H1 (cell line): ENCODE results near the gene INPP5A. TPM values are rescaled to one million over a fixed set of nuclear protein-coding genes. Genes with fewer than 3 reads are reported as not detected.

Source experiments
- CTCF ChIA-PET: fragments of 300-600 bp; sonication (Branson Sonifier 250); formaldehyde crosslinking; loops from one replicate; lab custom pipeline; 2021; ENCODE audit not compliant: partially characterized antibody; lab: Charles Lee
- POLR2A ChIA-PET: fragments of 300-600 bp; sonication (Branson Sonifier 250); formaldehyde crosslinking; loops from one replicate; lab custom pipeline; 2021; ENCODE audit warnings: inconsistent platforms; ENCODE audit not compliant: partially characterized antibody; lab: Charles Lee
- DNase-seq, 2 experiments: peaks; one replicate each; pipeline versions ENCODE4 v3.0.0 to v3.0.0-alpha.2; 2010 to 2022; ENCODE audit warnings: low spot score in 2 of 2, low read depth in 1 of 2, mixed read lengths in 1 of 2
- FAIRE-seq: peaks from 2 replicates; lab custom pipeline; 2011; peaks lifted over from hg19 to GRCh38; lab: Jason Lieb, UNC
- H2AFZ ChIP-seq: 2 replicates; pipeline ENCODE4 v1.8.1; 2012; ENCODE audit warnings: low read length, inconsistent platforms
- H2AK5ac ChIP-seq: 2 replicates; pipeline ENCODE4 v1.6.1; 2013; ENCODE audit warnings: low read depth, low read length
- H2BK120ac ChIP-seq: replicated peaks from 2 replicates; pipeline ENCODE3; 2013; ENCODE audit warnings: low read depth, low read length, inconsistent platforms
- H2BK12ac ChIP-seq: 2 replicates; pipeline ENCODE4 v1.6.1; 2013; ENCODE audit warnings: low read depth, low read length
- H2BK15ac ChIP-seq: 2 replicates; pipeline ENCODE4 v1.6.1; 2013; ENCODE audit warnings: low read length
- H2BK20ac ChIP-seq: 2 replicates; pipeline ENCODE4 v1.6.1; 2013; ENCODE audit warnings: low read length
- H2BK5ac ChIP-seq: 2 replicates; pipeline ENCODE4 v1.6.1; 2013; ENCODE audit warnings: low read depth, low read length
- H3K14ac ChIP-seq: 2 replicates; pipeline ENCODE4 v1.6.1; 2013; ENCODE audit warnings: inconsistent platforms; ENCODE audit not compliant: insufficient read length
- H3K18ac ChIP-seq: 2 replicates; pipeline ENCODE4 v1.6.1; 2013; ENCODE audit warnings: low read length; ENCODE audit errors: extremely low read depth
- H3K23ac ChIP-seq: 2 replicates; pipeline ENCODE4 v1.6.1; 2013; ENCODE audit warnings: inconsistent platforms; ENCODE audit not compliant: insufficient read length
- H3K23me2 ChIP-seq: 2 replicates; pipeline ENCODE4 v1.6.1; 2013; ENCODE audit warnings: low read depth, low read length
- H3K27ac ChIP-seq: 2 replicates; pipeline ENCODE4 v1.6.1; 2011; ENCODE audit warnings: low read depth, low read length, inconsistent platforms
- H3K27me3 ChIP-seq, 4 experiments: replicated peaks in 1 of 4; 1 replicate in 1 of 4; 2 replicates in 3 of 4; pipeline versions ENCODE4 v1.6.1 to v1.8.1; 2011 to 2013; ENCODE audit warnings: low read length in 3 of 4, mild to moderate bottlenecking in 3 of 4, inconsistent platforms in 2 of 4, mixed read lengths in 2 of 4, moderate library complexity in 1 of 4; ENCODE audit not compliant: control insufficient read depth in 3 of 4, insufficient read depth in 3 of 4; ENCODE audit errors: extremely low read depth in 1 of 4
- H3K36me3 ChIP-seq, 4 experiments: 2 replicates each; pipeline versions ENCODE4 v1.6.1 to v1.8.1; 2011 to 2013; ENCODE audit warnings: mild to moderate bottlenecking in 4 of 4, low read length in 3 of 4, moderate library complexity in 2 of 4, control low read depth in 1 of 4, inconsistent platforms in 1 of 4; ENCODE audit not compliant: insufficient read depth in 4 of 4, control insufficient read depth in 2 of 4
- H3K4ac ChIP-seq: replicated peaks from 2 replicates; pipeline ENCODE3; 2013; ENCODE audit warnings: low read length, low read depth, mixed read lengths, inconsistent platforms; ENCODE audit not compliant: insufficient read length
- H3K4me1 ChIP-seq, 4 experiments: replicated peaks in 1 of 4; 1 replicate in 1 of 4; 2 replicates in 3 of 4; pipeline versions ENCODE4 v1.6.1 to v1.8.1; 2011 to 2013; ENCODE audit warnings: low read length in 3 of 4, inconsistent platforms in 2 of 4, mixed read lengths in 1 of 4; ENCODE audit not compliant: insufficient read depth in 4 of 4, control insufficient read depth in 3 of 4
- H3K4me2 ChIP-seq, 2 experiments: 2 replicates each; pipeline versions ENCODE4 v1.6.1 to v1.8.1; 2011 to 2013; ENCODE audit warnings: low read depth in 2 of 2, low read length in 2 of 2, control low read depth in 1 of 2, inconsistent platforms in 1 of 2, mild to moderate bottlenecking in 1 of 2; ENCODE audit not compliant: insufficient read depth in 1 of 2
- H3K4me3 ChIP-seq, 4 experiments: fragments of 200-600, 300-600 bp in 1 of 4; sonication (generic), shearing (Covaris generic), sonication (Bioruptor Twin) in 1 of 4; 2 replicates each; pipeline versions ENCODE4 v1.5.1 to v1.8.1; 2011 to 2016; ENCODE audit warnings: low read length in 4 of 4, low read depth in 3 of 4, control low read depth in 2 of 4, inconsistent platforms in 2 of 4, mild to moderate bottlenecking in 2 of 4, mixed read lengths in 1 of 4, moderate library complexity in 1 of 4; ENCODE audit not compliant: insufficient read depth in 2 of 4; ENCODE audit errors: extremely low read depth in 1 of 4
- H3K56ac ChIP-seq: replicated peaks from 2 replicates; pipeline ENCODE3; 2013; ENCODE audit warnings: low read depth, mild to moderate bottlenecking, mixed read lengths, low read length, inconsistent platforms; ENCODE audit not compliant: insufficient read length
- H3K79me1 ChIP-seq: 2 replicates; pipeline ENCODE4 v1.6.1; 2013; ENCODE audit warnings: low read depth, low read length, control low read depth
- H3K79me2 ChIP-seq, 2 experiments: 2 replicates each; pipeline versions ENCODE4 v1.6.1 to v1.8.1; 2012 to 2013; ENCODE audit warnings: low read length in 2 of 2, mild to moderate bottlenecking in 2 of 2, inconsistent platforms in 1 of 2; ENCODE audit not compliant: insufficient read depth in 2 of 2, control insufficient read depth in 1 of 2
- H3K9ac ChIP-seq, 4 experiments: replicated peaks in 1 of 4; 1 replicate in 1 of 4; 2 replicates in 3 of 4; pipeline versions ENCODE4 v1.6.1 to v1.8.1; 2011 to 2013; ENCODE audit warnings: low read depth in 3 of 4, low read length in 3 of 4, control low read depth in 2 of 4, mild to moderate bottlenecking in 2 of 4, moderate library complexity in 2 of 4, inconsistent platforms in 1 of 4; ENCODE audit errors: extremely low read depth in 1 of 4
- H3K9me3 ChIP-seq, 2 experiments: 2 replicates each; pipeline versions ENCODE4 v1.6.1 to v1.8.1; 2012 to 2013; ENCODE audit warnings: mild to moderate bottlenecking in 2 of 2, moderate library complexity in 2 of 2, control low read depth in 1 of 2, inconsistent platforms in 1 of 2, low read depth in 1 of 2, low read length in 1 of 2, mixed read lengths in 1 of 2; ENCODE audit not compliant: insufficient read depth in 2 of 2
- H4K20me1 ChIP-seq, 2 experiments: replicated peaks in 1 of 2; 2 replicates each; pipeline versions ENCODE3 to v1.8.1; 2011 to 2013; ENCODE audit warnings: inconsistent platforms in 2 of 2, low read length in 2 of 2, mild to moderate bottlenecking in 1 of 2; ENCODE audit not compliant: insufficient read depth in 2 of 2, control insufficient read depth in 1 of 2
- H4K5ac ChIP-seq: 2 replicates; pipeline ENCODE4 v1.6.1; 2013; ENCODE audit warnings: low read length, low read depth, mixed read lengths, inconsistent platforms; ENCODE audit not compliant: insufficient read length
- H4K8ac ChIP-seq: 2 replicates; pipeline ENCODE4 v1.8.0; 2013; ENCODE audit warnings: mild to moderate bottlenecking, moderate library complexity, low read length, inconsistent platforms; ENCODE audit not compliant: insufficient read depth; ENCODE audit errors: extremely low read depth
- H4K91ac ChIP-seq: replicated peaks from 2 replicates; pipeline ENCODE3; 2013; ENCODE audit warnings: low read length, mixed read lengths, inconsistent platforms; ENCODE audit not compliant: insufficient read length
- EP300 ChIP-seq, 2 experiments: IDR thresholded peaks; 1 replicate in 1 of 2; 2 replicates in 1 of 2; pipeline ENCODE4 v1.6.1; 2011 to 2012; ENCODE audit warnings: low read depth in 2 of 2, low read length in 2 of 2, mild to moderate bottlenecking in 2 of 2, borderline replicate concordance in 1 of 2, inconsistent platforms in 1 of 2, moderate library complexity in 1 of 2
- WGBS, 2 experiments: shearing (Covaris generic) in 1 of 2; methylation state at CpG; one replicate each; pipeline versions ENCODE4 v1.1.6 to v1.1.7; 2013 to 2015; ENCODE audit warnings: low lambda C conversion rate in 2 of 2, mixed read lengths in 2 of 2, inconsistent platforms in 1 of 2, low coverage in 1 of 2, missing lambda C conversion rate in 1 of 2; ENCODE audit not compliant: insufficient replicate concordance in 2 of 2, insufficient coverage in 1 of 2, insufficient read length in 1 of 2; ENCODE audit errors: extremely low coverage in 1 of 2, missing lambda C conversion rate in 1 of 2; 5-methylcytosine and 5-hydroxymethylcytosine counted together
- polyA plus RNA-seq, 7 experiments: library from polyadenylated mRNA; depleted of rRNA in 3 of 7; stranded (reverse) in 5 of 7; unstranded in 2 of 7; fragments of >200 nt in 5 of 7; fragments of 200-250 nt in 2 of 7; gene quantifications; 1 replicate in 5 of 7; 2 replicates in 1 of 7; 4 replicates in 1 of 7; pipeline versions ENCODE4 v1.2.1 to v1.2.3, GENCODE V29; 2011 to 2013; ENCODE audit warnings: missing spikeins in 2 of 7, mixed read lengths in 2 of 7
- total RNA-seq: library from RNA; stranded (reverse); fragmentation: NEBNext Ultra II Directional; extraction: Animal tissue kit (Norgen Biotek cat#: 25700); gene quantifications from 2 replicates; pipeline ENCODE4 v1.2.1, GENCODE V29; 2021

Gene INPP5A
- total and polyA plus RNA-seq, 2 of the 8 experiments (the other 6 are each of a cell fraction or from before 2014, with no cell fraction given), result 19.7 to 27.5 TPM

DNA sequence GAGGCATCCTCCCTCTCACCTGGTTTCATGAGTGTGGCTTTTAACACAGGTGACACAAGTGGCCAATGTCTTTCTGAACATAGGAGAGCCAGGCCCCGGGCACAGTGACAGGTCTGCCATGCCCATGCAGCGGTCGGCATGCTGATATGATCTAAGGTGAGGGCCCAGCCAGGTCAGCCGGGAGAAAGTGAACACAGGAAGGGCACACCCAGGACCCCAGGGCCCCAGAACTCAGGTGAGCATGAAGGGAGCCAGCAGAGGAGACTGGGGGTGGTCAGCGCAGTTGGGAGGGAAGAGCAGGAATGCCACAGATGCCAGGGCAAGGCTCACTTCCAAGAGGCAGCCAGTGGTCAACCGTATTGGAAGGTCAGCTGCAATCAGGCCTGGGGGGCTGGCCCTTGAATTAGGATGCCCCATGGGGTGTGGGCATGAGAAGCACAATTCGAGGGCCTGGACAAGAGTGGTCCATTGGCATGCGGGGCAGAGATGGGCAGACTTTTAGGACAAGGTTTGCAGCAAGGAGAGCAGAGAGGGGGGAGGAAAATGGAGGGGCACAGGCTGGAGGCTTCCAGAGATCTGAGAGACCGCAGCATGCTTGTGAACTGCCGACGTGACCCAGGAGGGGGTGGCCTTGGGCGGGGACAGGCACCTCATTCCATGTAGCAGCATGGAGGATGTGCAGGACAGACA, 3.9 kb upstream of the INPP5A start:
- H3K14ac ChIP-seq, result no peak overlapping the region
- no peak overlapping the region for H3K4me2 ChIP-seq
- no peak overlapping the region for H2BK5ac ChIP-seq
- no peak overlapping the region for H4K91ac ChIP-seq
- H3K79me2 ChIP-seq, result 0 out of 4 replicates have a peak, but pooled peaks cover 0 to 4% of the 10 kb centered on the region in 2 experiments
- FAIRE-seq (no peak), DNase-seq (no peak)
- H2BK12ac ChIP-seq, result no peak overlapping the region
- no peak overlapping the region for H2AFZ ChIP-seq
- no peaks in the 10 kb centered on the region for H3K9me3 ChIP-seq
- H3K27ac ChIP-seq, result no peak overlapping the region
- no peak overlapping the region for H3K4ac ChIP-seq
- no peak overlapping the region for H3K18ac ChIP-seq
- ChIA-PET CTCF (interaction anchor here (0.7 kb wide), 1 partner anchor 11 kb away, joined by 3 read pairs; no protein-coding TSS in a partner anchor), POLR2A (interaction anchor here (1.0 kb wide), 1 partner anchor 11 kb away, joined by 3 read pairs; no protein-coding TSS in a partner anchor)
- H3K23me2 ChIP-seq, result peaks cover 6% of the 10 kb centered on the region; the same call in 1 of the 2 replicates
- no peak overlapping the region for H2BK120ac ChIP-seq
- H3K36me3 ChIP-seq, result no peaks in the 10 kb centered on the region
- no peak overlapping the region for H3K9ac ChIP-seq
- H2AK5ac ChIP-seq, result no peak overlapping the region
- peaks cover 0 to 7% (median 6%) of the 10 kb centered on the region in 4 experiments; a peak in 4 of 7 replicates for H3K27me3 ChIP-seq
- H2BK20ac ChIP-seq, result no peak overlapping the region
- H4K20me1 ChIP-seq, result peaks cover 2 to 10% of the 10 kb centered on the region in 2 experiments
- no peak overlapping the region for H3K56ac ChIP-seq
- no peak overlapping the region for H3K4me3 ChIP-seq
- H2BK15ac ChIP-seq, result no peak overlapping the region
- no peak overlapping the region for H4K5ac ChIP-seq
- H3K4me1 ChIP-seq, result peaks cover 0 to 18% (median 10%) of the 10 kb centered on the region in 4 experiments; a peak in 6 of 7 replicates
- H3K23ac ChIP-seq, result no peak overlapping the region
- H3K79me1 ChIP-seq, result peaks cover 3% of the 10 kb centered on the region; the same call in 1 of the 2 replicates
- H4K8ac ChIP-seq, result no peak overlapping the region
- 88% methylated on average over 12 of the region's 12 CpGs; no CpG with 5 or more reads in 1 of the 2 experiments for WGBS, 2 experiments
- no peak for TF ChIP-seq EP300 (IDR thresholded peaks at IDR 0.05; ENCODE audit: borderline replicate concordance in 1 of 2, low read depth in 2 of 2, low read length in 2 of 2)
